ENCODE data around the gene DCLRE1C. TPM values are rescaled to one million over a fixed set of nuclear protein-coding genes. Genes with fewer than 3 reads are reported as not detected.
"Not testable (repeated sequence)": the region's sequence is repeated elsewhere in the genome, so short reads cannot be mapped to it uniquely, and the experiment has no call there.

Gene DCLRE1C
- total RNA-seq, 1 experiment from 2014 or later, result 10.8 TPM

- no peak for DNase-seq (ENCODE audit: low spot score)
- in situ Hi-C loops (cut with HindIII; ENCODE audit: low sequenced_read_pairs), result no loop called here
Measured at GRCh38 chr10:14949291-14949690, 4.6 kb downstream of the DCLRE1C start.

- in situ Hi-C loops (cut with HindIII; ENCODE audit: low sequenced_read_pairs), result no loop called here
- DNase-seq (ENCODE audit: low spot score), result no peak
Measured at GRCh38 chr10:14947268-14947667, 6.6 kb downstream of the DCLRE1C start.

DNA sequence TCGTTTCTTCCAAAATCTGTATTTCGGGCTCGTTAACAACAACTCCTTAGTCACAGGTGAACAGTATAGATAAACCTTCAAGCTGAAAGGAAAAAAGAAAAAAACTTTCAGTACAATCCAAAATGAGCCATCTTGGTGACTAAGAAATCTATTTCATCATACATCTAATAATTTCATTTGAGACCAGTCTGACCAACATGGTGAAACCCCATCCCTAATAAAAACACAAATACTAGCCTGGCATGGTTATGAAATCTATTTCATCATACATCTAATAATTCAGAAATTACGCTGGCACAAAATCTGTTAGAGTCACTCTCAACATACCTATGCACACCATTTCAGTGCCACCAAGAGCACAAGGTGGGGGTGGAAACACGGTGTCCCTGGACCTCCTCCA, 8.8 kb downstream of the DCLRE1C start:
- in situ Hi-C loops (cut with HindIII; ENCODE audit: low sequenced_read_pairs), result no loop called here
- DNase-seq (ENCODE audit: low spot score), result no peak

DNA sequence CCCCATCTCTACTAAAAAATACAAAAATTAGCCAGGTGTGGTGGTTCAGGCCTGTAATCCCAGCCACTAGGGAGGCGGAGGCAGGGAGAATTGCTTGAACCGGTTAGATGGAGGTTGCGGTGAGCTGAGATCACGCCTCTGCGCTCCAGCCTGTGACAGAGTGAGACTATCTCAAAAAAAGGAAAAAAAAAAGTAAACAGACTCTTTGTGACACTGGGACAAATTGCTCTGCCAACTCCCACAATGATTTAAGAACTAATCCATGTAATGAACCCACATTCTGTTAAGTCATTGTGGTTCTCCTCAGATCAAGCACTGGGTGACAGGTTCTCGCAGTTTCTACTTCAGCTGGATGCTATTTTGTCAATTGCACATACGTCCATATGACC, 11.0 kb downstream of the DCLRE1C start:
- DNase-seq (ENCODE audit: low spot score); in situ Hi-C loops (cut with HindIII; ENCODE audit: low sequenced_read_pairs): not testable (repeated sequence)

DNA sequence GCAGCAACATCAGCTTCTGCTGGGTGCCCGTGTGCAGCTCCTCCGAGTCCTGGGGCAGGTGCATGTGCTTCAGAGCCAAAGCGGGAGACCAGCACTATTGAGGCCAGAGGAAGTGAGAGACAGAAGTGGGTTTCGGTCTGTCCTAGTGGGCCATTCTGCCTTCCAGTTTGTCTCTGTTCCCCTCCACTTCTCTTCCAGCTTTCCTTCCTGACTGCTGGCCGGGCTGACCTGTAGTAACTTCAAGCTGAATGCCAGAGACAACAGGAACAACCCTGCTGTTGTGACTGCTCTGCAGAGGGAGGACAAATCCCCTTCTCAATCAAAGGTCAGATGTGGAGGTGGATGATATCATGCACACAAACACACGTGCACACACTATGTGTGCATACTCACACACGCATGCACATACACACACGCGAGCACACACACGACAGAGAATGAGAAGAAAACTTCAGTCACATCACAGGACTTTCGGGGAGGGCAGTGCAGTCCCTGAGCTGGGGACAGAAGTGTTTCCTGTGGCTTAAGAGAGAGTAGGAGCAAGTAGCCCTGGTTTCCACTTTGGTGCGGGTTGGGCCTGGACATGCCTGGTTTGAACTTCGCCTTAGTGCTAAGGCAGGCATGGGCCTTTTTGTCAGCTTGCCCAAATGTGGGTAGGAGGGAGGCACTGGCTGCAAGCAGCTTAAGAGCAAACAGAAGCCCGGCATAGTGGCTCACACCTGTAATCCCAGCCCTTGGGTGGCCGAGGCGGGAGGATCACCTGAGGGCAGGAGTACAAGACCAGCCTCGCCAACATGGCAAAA, 11.5 kb downstream of the DCLRE1C start:
- in situ Hi-C loops (cut with HindIII; ENCODE audit: low sequenced_read_pairs), result not testable (repeated sequence)

GRCh38 chr10:14938971-14939370, 14.9 kb downstream of the DCLRE1C start:
- in situ Hi-C loops (cut with HindIII; ENCODE audit: low sequenced_read_pairs); DNase-seq (ENCODE audit: low spot score): not testable (repeated sequence)

More for the DNA sequence above, 11.5 kb downstream of the DCLRE1C start:
- DNase-seq (ENCODE audit: low spot score), result not testable (repeated sequence)

GRCh38 chr10:14936584-14936983, 17.3 kb downstream of the DCLRE1C start:
- no peak for DNase-seq (ENCODE audit: low spot score)
- in situ Hi-C loops (cut with HindIII; ENCODE audit: low sequenced_read_pairs), result no loop called here

- in situ Hi-C loops (cut with HindIII; ENCODE audit: low sequenced_read_pairs), result no loop called here
- no peak for DNase-seq (ENCODE audit: low spot score)
Measured at GRCh38 chr10:14930610-14931009, 23.3 kb downstream of the DCLRE1C start.

DNA sequence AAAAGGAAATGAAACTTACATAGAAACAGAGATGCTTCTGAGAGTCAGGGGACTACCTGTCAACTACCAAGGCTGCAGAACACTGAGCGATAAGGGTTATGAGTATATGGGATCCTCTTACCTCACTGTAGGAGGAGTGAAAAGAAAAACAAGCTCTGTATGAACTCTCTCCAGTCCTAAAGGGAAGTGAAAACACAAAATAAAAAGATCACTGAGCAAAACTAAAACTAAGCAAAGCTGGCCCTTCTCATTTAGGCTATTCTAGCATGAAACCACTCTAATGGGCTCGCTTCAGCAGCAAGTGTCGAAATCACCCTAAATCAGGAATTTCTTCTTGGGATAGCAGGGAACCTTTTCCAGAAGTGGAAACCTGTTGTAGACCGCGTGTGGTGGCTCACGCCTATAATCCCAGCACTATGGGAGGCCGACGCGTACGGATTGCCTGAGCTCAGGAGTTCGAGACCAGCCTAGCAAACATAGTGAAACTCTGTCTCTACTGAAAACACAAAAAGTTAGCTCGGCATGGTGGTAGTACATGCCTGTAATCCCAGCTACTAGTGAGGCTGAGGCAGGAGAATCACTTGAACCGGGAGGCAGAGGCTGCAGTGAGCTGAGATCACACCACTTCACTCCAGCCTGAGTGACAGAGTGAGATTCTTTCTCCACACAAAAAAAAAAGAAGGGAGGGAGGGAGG, 27.0 kb downstream of the DCLRE1C start:
- DNase-seq (ENCODE audit: low spot score), result no peak
- in situ Hi-C loops (cut with HindIII; ENCODE audit: low sequenced_read_pairs), result no loop called here

DNA sequence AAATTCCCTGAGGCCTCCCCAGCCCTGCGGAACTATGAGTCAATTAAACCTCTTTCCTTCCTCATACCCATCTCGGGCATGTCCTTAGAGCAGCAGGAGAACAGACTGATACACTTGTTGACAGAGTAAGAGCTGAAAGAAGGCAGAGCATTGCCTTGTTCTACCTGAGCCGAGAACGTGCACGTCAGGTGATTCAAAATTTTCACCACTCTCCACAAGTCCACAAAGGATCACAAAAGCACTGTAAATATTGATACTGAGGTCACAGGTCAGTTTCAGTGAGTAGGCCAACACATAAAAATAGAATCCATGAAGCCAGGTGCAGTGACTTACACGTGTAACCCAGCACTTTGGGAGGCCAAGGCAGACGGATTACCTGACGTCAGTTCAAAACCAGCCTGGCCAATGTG, 27.8 kb downstream of the DCLRE1C start:
- in situ Hi-C loops (cut with HindIII; ENCODE audit: low sequenced_read_pairs), result no loop called here
- DNase-seq (ENCODE audit: low spot score), result no peak

GRCh38 chr10:14925268-14925667, 28.6 kb downstream of the DCLRE1C start:
- in situ Hi-C loops (cut with HindIII; ENCODE audit: low sequenced_read_pairs), result no loop called here
- no peak for DNase-seq (ENCODE audit: low spot score)

- in situ Hi-C loops (cut with HindIII; ENCODE audit: low sequenced_read_pairs), result no loop called here
- no peak for DNase-seq (ENCODE audit: low spot score)
Measured at GRCh38 chr10:14924013-14924412, 29.9 kb downstream of the DCLRE1C start.

DNA sequence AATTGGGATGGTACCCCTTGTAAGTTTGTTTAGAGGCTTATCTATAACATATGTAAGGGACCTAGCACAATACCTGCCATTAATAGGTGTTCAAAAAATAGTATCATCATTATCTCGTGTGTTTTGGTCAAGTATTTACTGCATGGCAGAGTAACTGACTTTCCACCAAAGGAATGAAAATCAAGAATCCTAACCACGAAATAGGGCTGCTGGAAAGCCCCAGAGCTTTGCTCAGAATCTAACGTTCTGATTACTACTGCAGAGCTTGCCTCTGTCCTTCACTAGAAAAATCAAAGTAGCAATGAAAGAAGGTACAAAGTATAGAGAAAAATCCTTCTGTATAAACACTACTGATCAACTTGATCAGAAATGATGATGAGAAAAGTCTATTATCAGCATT, 34.9 kb downstream of the DCLRE1C start:
- no peak for DNase-seq (ENCODE audit: low spot score)
- in situ Hi-C loops (cut with HindIII; ENCODE audit: low sequenced_read_pairs), result no loop called here

- in situ Hi-C loops (cut with HindIII; ENCODE audit: low sequenced_read_pairs), result no loop called here
- DNase-seq (ENCODE audit: low spot score), result no peak
Measured at GRCh38 chr10:14917827-14918226, 36.1 kb downstream of the DCLRE1C start.

DNA sequence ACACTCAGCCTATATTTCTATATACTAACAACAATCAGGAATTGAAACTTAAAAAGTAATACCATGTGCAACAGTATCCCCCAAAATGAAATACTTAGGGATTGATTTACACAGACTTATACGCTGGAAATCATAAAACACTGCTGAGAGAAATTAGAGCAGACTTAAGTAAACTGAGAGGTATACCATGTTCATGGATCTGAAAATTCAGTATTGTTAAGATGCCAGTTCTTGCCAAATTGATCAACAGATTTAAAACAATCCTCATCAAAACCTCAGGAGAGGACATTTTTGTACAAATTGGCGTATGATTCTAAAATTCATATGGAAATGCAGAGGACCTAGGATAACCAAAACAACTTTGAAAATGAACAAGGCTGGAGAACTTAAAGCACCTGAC, 37.3 kb downstream of the DCLRE1C start:
- in situ Hi-C loops (cut with HindIII; ENCODE audit: low sequenced_read_pairs), result no loop called here
- DNase-seq (ENCODE audit: low spot score), result no peak

DNA sequence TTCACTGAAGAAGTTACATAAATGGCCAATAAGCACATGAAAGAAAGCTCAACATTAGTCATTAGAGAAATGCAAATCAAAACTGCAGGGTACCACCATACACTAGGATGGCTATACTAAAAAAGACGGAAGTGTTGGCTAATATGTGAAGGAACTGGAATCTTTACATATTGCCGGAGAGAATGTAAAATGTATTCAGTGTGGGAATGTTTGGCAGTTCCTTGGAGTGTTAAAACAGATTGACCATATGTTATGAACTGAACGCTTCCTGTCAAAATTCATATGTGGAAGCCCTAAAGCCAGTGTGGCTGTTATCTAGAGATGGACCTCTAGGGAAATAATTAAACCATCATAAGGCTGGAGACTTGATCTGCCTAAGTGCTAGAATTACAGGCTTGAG, 42.1 kb downstream of the DCLRE1C start:
- DNase-seq (ENCODE audit: low spot score), result no peak
- in situ Hi-C loops (cut with HindIII; ENCODE audit: low sequenced_read_pairs), result no loop called here

- DNase-seq (ENCODE audit: low spot score), result no peak
- in situ Hi-C loops (cut with HindIII; ENCODE audit: low sequenced_read_pairs), result no loop called here
Measured at GRCh38 chr10:14910953-14911352, 42.9 kb downstream of the DCLRE1C start.

DNA sequence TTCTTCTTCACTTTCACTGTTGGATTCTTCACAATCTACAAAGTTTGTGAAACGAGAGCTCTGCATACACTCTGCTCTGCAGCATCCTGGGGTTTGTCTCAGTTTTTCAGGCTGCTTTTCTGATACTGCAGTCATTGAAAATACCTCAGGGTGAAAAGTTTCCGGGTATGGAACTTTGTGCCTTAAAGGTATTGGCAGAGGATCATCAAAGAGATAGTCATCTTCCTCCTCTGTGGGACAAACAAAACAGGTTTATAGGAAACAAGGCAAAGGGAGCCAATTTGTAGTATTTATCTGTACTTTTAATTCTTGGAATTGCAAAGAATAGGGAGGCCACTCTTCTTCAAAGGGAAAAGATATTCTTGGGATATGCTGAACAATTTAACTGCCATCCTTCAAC, 44.8 kb downstream of the DCLRE1C start:
- no peak for DNase-seq (ENCODE audit: low spot score)
- in situ Hi-C loops (cut with HindIII; ENCODE audit: low sequenced_read_pairs), result no loop called here

- in situ Hi-C loops (cut with HindIII; ENCODE audit: low sequenced_read_pairs); DNase-seq (ENCODE audit: low spot score): not testable (repeated sequence)
Measured at GRCh38 chr10:14907591-14907990, 46.3 kb downstream of the DCLRE1C start.

GRCh38 chr10:14906765-14907164, 47.1 kb downstream of the DCLRE1C start:
- no peak for DNase-seq (ENCODE audit: low spot score)
- in situ Hi-C loops (cut with HindIII; ENCODE audit: low sequenced_read_pairs), result no loop called here

GRCh38 chr10:14905890-14906289, 48.0 kb downstream of the DCLRE1C start:
- in situ Hi-C loops (cut with HindIII; ENCODE audit: low sequenced_read_pairs), result no loop called here
- no peak for DNase-seq (ENCODE audit: low spot score)

Data from G401 (cell line).